ENCODE data around the gene PRKG1. TPM values are rescaled to one million over a fixed set of nuclear protein-coding genes. Genes with fewer than 3 reads are reported as not detected.

PRKG1 gene
- total RNA-seq, 1 experiment from 2014 or later: 16.5 TPM

DNA sequence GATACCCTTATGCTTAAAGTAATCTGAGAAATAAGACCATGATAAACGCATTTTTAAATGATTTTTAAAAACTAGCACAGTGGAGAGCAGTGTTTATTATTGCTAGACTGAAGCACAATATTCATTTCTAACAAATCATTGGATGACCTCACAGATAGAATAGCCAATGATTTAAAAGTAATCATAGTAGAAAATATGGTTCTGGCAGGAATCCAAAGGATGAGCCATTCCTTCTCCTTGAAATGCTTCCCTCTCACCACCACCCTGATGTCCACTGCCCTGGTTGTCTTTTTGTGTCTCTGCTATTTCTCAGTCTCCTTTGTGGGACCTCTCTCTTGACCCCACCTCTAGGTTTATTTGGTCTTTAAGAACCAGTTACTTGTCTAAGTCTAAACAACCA is 64.9 kb downstream of the PRKG1 start:
- POLR2A ChIA-PET: no interaction called here
- no peak for DNase-seq (ENCODE audit: low spot score)
- H3K4me3 Mint-ChIP-seq: no peak overlapping the region
- no peak for TF ChIP-seq RORB (CRISPR knock-in tag; IDR thresholded peaks at IDR 0.05)
- TF ChIP-seq, protein P1, sequence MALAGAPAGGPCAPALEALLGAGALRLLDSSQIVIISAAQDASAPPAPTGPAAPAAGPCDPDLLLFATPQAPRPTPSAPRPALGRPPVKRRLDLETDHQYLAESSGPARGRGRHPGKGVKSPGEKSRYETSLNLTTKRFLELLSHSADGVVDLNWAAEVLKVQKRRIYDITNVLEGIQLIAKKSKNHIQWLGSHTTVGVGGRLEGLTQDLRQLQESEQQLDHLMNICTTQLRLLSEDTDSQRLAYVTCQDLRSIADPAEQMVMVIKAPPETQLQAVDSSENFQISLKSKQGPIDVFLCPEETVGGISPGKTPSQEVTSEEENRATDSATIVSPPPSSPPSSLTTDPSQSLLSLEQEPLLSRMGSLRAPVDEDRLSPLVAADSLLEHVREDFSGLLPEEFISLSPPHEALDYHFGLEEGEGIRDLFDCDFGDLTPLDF (CRISPR knock-in tag; IDR thresholded peaks at IDR 0.05): no peak
- no peak for TF ChIP-seq FOXK1 (CRISPR knock-in tag; IDR thresholded peaks at IDR 0.05)
- TF ChIP-seq ZNF396 (CRISPR knock-in tag; IDR thresholded peaks at IDR 0.05; ENCODE audit: borderline replicate concordance): no peak
- TF ChIP-seq, protein P2, sequence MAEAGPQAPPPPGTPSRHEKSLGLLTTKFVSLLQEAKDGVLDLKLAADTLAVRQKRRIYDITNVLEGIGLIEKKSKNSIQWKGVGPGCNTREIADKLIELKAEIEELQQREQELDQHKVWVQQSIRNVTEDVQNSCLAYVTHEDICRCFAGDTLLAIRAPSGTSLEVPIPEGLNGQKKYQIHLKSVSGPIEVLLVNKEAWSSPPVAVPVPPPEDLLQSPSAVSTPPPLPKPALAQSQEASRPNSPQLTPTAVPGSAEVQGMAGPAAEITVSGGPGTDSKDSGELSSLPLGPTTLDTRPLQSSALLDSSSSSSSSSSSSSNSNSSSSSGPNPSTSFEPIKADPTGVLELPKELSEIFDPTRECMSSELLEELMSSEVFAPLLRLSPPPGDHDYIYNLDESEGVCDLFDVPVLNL (CRISPR knock-in tag; IDR thresholded peaks at IDR 0.05; ENCODE audit: borderline replicate concordance, low read depth): no peak
- TF ChIP-seq JUN (CRISPR knock-in tag; IDR thresholded peaks at IDR 0.05): no peak
- TF ChIP-seq GTF2I (CRISPR knock-in tag; conservative IDR thresholded peaks at IDR 0.05): no peak
- TF ChIP-seq, protein P3, sequence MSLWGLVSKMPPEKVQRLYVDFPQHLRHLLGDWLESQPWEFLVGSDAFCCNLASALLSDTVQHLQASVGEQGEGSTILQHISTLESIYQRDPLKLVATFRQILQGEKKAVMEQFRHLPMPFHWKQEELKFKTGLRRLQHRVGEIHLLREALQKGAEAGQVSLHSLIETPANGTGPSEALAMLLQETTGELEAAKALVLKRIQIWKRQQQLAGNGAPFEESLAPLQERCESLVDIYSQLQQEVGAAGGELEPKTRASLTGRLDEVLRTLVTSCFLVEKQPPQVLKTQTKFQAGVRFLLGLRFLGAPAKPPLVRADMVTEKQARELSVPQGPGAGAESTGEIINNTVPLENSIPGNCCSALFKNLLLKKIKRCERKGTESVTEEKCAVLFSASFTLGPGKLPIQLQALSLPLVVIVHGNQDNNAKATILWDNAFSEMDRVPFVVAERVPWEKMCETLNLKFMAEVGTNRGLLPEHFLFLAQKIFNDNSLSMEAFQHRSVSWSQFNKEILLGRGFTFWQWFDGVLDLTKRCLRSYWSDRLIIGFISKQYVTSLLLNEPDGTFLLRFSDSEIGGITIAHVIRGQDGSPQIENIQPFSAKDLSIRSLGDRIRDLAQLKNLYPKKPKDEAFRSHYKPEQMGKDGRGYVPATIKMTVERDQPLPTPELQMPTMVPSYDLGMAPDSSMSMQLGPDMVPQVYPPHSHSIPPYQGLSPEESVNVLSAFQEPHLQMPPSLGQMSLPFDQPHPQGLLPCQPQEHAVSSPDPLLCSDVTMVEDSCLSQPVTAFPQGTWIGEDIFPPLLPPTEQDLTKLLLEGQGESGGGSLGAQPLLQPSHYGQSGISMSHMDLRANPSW (CRISPR knock-in tag; conservative IDR thresholded peaks at IDR 0.05; ENCODE audit: low read depth): no peak
- no peak for TF ChIP-seq JAZF1 (CRISPR knock-in tag; IDR thresholded peaks at IDR 0.05)
- TF ChIP-seq, protein P4, sequence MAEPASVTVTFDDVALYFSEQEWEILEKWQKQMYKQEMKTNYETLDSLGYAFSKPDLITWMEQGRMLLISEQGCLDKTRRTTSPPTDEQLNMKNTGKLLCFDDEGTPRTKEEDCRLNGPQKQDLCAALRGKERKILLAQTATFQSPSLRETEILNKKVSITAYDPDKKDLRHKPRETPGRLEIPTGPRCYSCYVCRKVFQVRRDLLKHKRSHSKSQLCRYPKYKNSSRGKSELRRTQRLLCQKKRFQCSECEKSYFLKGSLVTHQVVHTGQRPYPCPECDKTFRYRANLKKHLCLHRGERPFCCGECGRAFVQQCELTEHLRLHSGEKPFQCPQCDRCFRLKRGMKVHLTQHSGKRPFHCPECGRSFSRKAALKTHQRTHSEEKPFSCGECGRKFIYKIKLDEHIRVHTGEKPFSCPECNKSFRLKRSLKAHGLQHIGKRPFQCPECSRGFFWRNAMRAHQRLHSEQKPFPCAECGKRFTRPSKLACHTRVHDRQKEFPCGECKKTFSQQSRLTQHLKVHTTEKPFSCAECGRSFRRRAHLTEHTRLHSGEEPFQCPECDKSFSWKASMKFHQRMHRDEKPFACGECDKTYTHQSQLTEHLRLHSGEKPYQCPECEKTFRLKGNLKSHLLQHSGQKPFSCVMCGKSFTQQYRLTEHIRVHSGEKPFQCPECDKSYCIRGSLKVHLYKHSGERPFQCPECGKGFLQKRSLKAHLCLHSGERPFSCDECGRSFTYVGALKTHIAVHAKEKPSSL (CRISPR knock-in tag; conservative IDR thresholded peaks at IDR 0.05): no peak
- TF ChIP-seq, protein P5, sequence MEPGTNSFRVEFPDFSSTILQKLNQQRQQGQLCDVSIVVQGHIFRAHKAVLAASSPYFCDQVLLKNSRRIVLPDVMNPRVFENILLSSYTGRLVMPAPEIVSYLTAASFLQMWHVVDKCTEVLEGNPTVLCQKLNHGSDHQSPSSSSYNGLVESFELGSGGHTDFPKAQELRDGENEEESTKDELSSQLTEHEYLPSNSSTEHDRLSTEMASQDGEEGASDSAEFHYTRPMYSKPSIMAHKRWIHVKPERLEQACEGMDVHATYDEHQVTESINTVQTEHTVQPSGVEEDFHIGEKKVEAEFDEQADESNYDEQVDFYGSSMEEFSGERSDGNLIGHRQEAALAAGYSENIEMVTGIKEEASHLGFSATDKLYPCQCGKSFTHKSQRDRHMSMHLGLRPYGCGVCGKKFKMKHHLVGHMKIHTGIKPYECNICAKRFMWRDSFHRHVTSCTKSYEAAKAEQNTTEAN (CRISPR knock-in tag; IDR thresholded peaks at IDR 0.05): no peak
- TF ChIP-seq CREB1 (CRISPR knock-in tag; IDR thresholded peaks at IDR 0.05): no peak
- TF ChIP-seq ELF4 (CRISPR knock-in tag; IDR thresholded peaks at IDR 0.05; ENCODE audit: low read depth): no peak
- no peak overlapping the region for H3K27ac Mint-ChIP-seq
- CTCF ChIA-PET: interaction anchor here (0.7 kb wide), 1 partner anchor 295 kb away, joined by 3 read pairs; no protein-coding TSS in a partner anchor
- no peaks in the 10 kb centered on the region for H3K36me3 Mint-ChIP-seq
- H3K4me1 Mint-ChIP-seq: peaks cover 12% of the 10 kb centered on the region
- ATAC-seq: no peak
- no peaks in the 10 kb centered on the region for H3K27me3 Mint-ChIP-seq (ENCODE audit: low read depth)
- no peaks in the 10 kb centered on the region for H3K9me3 Mint-ChIP-seq

DNA sequence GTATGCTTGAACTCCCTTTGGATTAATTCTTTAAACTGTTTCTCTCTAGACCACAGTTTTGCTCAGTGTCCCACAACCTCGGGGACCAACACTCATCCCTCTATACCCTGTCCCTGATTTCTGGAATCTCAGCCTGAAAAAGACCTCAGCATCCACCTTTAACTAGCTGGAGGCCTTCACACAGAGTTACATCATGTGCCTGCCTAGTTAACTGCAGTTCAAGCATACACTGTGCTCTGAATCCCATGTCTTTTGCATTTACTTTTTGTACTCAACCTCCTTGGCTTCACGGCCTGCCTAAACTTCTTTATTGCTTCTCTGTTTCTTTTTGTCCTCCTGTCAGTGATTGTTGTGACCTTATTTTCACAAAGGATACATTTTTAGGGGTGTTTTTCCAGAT is 66.7 kb downstream of the PRKG1 start:
- H3K36me3 Mint-ChIP-seq: no peaks in the 10 kb centered on the region
- no peak overlapping the region for H3K4me3 Mint-ChIP-seq
- ChIA-PET CTCF (no interaction called here), POLR2A (no interaction called here)
- peaks cover 7% of the 10 kb centered on the region for H3K4me1 Mint-ChIP-seq
- DNase-seq (ENCODE audit: low spot score): no peak
- no peaks in the 10 kb centered on the region for H3K9me3 Mint-ChIP-seq
- no peak overlapping the region for H3K27ac Mint-ChIP-seq
- ATAC-seq: peak; percentile 71
- H3K27me3 Mint-ChIP-seq (ENCODE audit: low read depth): no peaks in the 10 kb centered on the region
- TF ChIP-seq, protein P6, sequence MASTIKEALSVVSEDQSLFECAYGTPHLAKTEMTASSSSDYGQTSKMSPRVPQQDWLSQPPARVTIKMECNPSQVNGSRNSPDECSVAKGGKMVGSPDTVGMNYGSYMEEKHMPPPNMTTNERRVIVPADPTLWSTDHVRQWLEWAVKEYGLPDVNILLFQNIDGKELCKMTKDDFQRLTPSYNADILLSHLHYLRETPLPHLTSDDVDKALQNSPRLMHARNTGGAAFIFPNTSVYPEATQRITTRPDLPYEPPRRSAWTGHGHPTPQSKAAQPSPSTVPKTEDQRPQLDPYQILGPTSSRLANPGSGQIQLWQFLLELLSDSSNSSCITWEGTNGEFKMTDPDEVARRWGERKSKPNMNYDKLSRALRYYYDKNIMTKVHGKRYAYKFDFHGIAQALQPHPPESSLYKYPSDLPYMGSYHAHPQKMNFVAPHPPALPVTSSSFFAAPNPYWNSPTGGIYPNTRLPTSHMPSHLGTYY (CRISPR knock-in tag; IDR thresholded peaks at IDR 0.05): no peak
- TF ChIP-seq ZNF423 (CRISPR knock-in tag; IDR thresholded peaks at IDR 0.05) (no peak), ZNF263 (CRISPR knock-in tag; IDR thresholded peaks at IDR 0.05; ENCODE audit: low read depth) (no peak), TEAD1 (CRISPR knock-in tag; IDR thresholded peaks at IDR 0.05) (no peak), ZNF416 (CRISPR knock-in tag; IDR thresholded peaks at IDR 0.05) (no peak), KAT7 (CRISPR knock-in tag; IDR thresholded peaks at IDR 0.05; ENCODE audit: borderline replicate concordance) (no peak)
- TF ChIP-seq, protein P7, sequence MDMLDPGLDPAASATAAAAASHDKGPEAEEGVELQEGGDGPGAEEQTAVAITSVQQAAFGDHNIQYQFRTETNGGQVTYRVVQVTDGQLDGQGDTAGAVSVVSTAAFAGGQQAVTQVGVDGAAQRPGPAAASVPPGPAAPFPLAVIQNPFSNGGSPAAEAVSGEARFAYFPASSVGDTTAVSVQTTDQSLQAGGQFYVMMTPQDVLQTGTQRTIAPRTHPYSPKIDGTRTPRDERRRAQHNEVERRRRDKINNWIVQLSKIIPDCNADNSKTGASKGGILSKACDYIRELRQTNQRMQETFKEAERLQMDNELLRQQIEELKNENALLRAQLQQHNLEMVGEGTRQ (CRISPR knock-in tag; IDR thresholded peaks at IDR 0.05): no peak
- TF ChIP-seq, protein P8, sequence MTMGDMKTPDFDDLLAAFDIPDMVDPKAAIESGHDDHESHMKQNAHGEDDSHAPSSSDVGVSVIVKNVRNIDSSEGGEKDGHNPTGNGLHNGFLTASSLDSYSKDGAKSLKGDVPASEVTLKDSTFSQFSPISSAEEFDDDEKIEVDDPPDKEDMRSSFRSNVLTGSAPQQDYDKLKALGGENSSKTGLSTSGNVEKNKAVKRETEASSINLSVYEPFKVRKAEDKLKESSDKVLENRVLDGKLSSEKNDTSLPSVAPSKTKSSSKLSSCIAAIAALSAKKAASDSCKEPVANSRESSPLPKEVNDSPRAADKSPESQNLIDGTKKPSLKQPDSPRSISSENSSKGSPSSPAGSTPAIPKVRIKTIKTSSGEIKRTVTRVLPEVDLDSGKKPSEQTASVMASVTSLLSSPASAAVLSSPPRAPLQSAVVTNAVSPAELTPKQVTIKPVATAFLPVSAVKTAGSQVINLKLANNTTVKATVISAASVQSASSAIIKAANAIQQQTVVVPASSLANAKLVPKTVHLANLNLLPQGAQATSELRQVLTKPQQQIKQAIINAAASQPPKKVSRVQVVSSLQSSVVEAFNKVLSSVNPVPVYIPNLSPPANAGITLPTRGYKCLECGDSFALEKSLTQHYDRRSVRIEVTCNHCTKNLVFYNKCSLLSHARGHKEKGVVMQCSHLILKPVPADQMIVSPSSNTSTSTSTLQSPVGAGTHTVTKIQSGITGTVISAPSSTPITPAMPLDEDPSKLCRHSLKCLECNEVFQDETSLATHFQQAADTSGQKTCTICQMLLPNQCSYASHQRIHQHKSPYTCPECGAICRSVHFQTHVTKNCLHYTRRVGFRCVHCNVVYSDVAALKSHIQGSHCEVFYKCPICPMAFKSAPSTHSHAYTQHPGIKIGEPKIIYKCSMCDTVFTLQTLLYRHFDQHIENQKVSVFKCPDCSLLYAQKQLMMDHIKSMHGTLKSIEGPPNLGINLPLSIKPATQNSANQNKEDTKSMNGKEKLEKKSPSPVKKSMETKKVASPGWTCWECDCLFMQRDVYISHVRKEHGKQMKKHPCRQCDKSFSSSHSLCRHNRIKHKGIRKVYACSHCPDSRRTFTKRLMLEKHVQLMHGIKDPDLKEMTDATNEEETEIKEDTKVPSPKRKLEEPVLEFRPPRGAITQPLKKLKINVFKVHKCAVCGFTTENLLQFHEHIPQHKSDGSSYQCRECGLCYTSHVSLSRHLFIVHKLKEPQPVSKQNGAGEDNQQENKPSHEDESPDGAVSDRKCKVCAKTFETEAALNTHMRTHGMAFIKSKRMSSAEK (CRISPR knock-in tag; IDR thresholded peaks at IDR 0.05; ENCODE audit: borderline replicate concordance): no peak

Measured in WTC11 (cell line).